ENCODE measurements around the gene ENTPD6.

- TF ChIP-seq CTCF (IDR thresholded peaks at IDR 0.05) (no peak), EZH2 (IDR thresholded peaks at IDR 0.05; ENCODE audit: borderline replicate concordance, insufficient read depth, low read depth, low read length, poor library complexity, severe bottlenecking) (no peak)
These were observed 62.4 kb downstream of the ENTPD6 start for GRCh38 chr20:25257756-25258475.

All from B cell (primary cell).